Prostate gland (tissue), 2 donors: ENCODE measurements around the gene METTL27. TPM values are rescaled to one million over a fixed set of nuclear protein-coding genes. Genes with fewer than 3 reads are reported as not detected.
"Not testable (repeated sequence)": the region's sequence is repeated elsewhere in the genome, so short reads cannot be mapped to it uniquely, and the experiment has no call there.

ENCODE experiments used
- DNase-seq: peaks from one replicate; pipeline ENCODE4 v3.0.0-alpha.2; 2019; ENCODE audit warnings: low spot score
- H3K27ac ChIP-seq, 2 donors: fragments of 200-600 bp; sonication (generic); 2 replicates each; pipeline ENCODE4 v1.5.1; 2017 to 2019
- H3K27me3 ChIP-seq: fragments of 200-600 bp; sonication (generic); replicated peaks from 2 replicates; pipeline ENCODE4 v1.5.1; 2019; ENCODE audit not compliant: insufficient read depth
- H3K36me3 ChIP-seq, 2 donors: fragments of 200-600 bp; sonication (generic); 1 replicate in 1 of 2; 2 replicates in 1 of 2; pipeline versions ENCODE4 v1.5.1 to v1.8.1; 2017 to 2019
- H3K4me1 ChIP-seq: fragments of 200-600 bp; sonication (generic); replicated peaks from 2 replicates; pipeline ENCODE4 v1.5.1; 2019
- H3K4me3 ChIP-seq, 2 donors: fragments of 200-600 bp; sonication (generic); 2 replicates each; pipeline ENCODE4 v1.5.1; 2017 to 2019
- H3K9me3 ChIP-seq: fragments of 200-600 bp; sonication (generic); 2 replicates; pipeline ENCODE4 v1.5.1; 2017
- CTCF ChIP-seq, 4 experiments: fragments of 200-600 bp in 2 of 4; fragments of 450-650 bp in 2 of 4; sonication (generic) in 2 of 4; IDR thresholded peaks; 1 replicate in 3 of 4; 2 replicates in 1 of 4; pipeline ENCODE4 v1.5.1; 2016 to 2019; ENCODE audit warnings: antibody characterized with exemption in 4 of 4, mild to moderate bottlenecking in 2 of 4, moderate library complexity in 2 of 4
- POLR2A ChIP-seq: fragments of 450-650 bp; IDR thresholded peaks from one replicate; pipeline ENCODE4 v1.6.1; 2016; ENCODE audit warnings: antibody characterized with exemption, mild to moderate bottlenecking
- POLR2AphosphoS5 ChIP-seq: sonication (generic); formaldehyde crosslinking; IDR thresholded peaks from one replicate; pipeline ENCODE4 v1.6.1; 2017; ENCODE audit warnings: antibody characterized with exemption
- WGBS: methylation state at CpG from one replicate; pipeline ENCODE4 v1.1.5; 2018; 5-methylcytosine and 5-hydroxymethylcytosine counted together
- intact Hi-C: fragments of 100-400 bp; cut with DNase I; formaldehyde crosslinking; loops from one replicate; pipeline ENCODE4 v1.14.2; 2022
- total RNA-seq, 2 donors: library from RNA; depleted of rRNA; stranded (reverse); fragments of >200 nt; gene quantifications; one replicate each; pipeline ENCODE4 v1.1.0, GENCODE V29; 2016

METTL27 gene
- total RNA-seq, 2 donors from 2014 or later, result 5.9 to 19.8 TPM

- H3K9me3 ChIP-seq, result no peaks in the 10 kb centered on the region
- H3K27me3 ChIP-seq, result no peaks in the 10 kb centered on the region
- WGBS, result 75% methylated on average over 7 of the region's 7 CpGs
- DNase-seq, result no peak
- intact Hi-C loops, result no loop called here
- no peaks in the 10 kb centered on the region for H3K36me3 ChIP-seq
- no peak for TF ChIP-seq POLR2AphosphoS5
- TF ChIP-seq POLR2A, result no peak
- no peak for TF ChIP-seq CTCF (IDR thresholded peaks at IDR 0.05)
- H3K4me3 ChIP-seq, result no peak overlapping the region
- peak overlapping the region in 1 of 2 donors; percentile 12 for H3K27ac ChIP-seq
- H3K4me1 ChIP-seq, result peaks cover 5% of the 10 kb centered on the region
Observed at GRCh38 chr7:73839290-73839689, 3.0 kb downstream of the METTL27 start.

GRCh38 chr7:73838642-73839041 is 3.7 kb downstream of the METTL27 start:
- intact Hi-C loops, result no loop called here
- Histone ChIP-seq H3K27me3 (no peaks in the 10 kb centered on the region), H3K36me3 (no peaks in the 10 kb centered on the region), H3K9me3 (no peaks in the 10 kb centered on the region), H3K4me3 (no peak overlapping the region), H3K27ac (peak overlapping the region in 1 of 2 donors; percentile 12), H3K4me1 (peaks cover 5% of the 10 kb centered on the region)
- WGBS, result 32% methylated on average over 6 of the region's 6 CpGs
- DNase-seq, result peak; percentile 47
- no peak for TF ChIP-seq POLR2A
- TF ChIP-seq POLR2AphosphoS5, result peak; percentile 22

GRCh38 chr7:73837167-73837566 is 5.1 kb downstream of the METTL27 start:
- intact Hi-C loops, DNase-seq, H3K4me3 ChIP-seq, H3K27ac ChIP-seq, H3K36me3 ChIP-seq, H3K9me3 ChIP-seq, H3K4me1 ChIP-seq, H3K27me3 ChIP-seq: not testable (repeated sequence)

GRCh38 chr7:73834626-73835191 is 7.6 kb downstream of the METTL27 start:
- peaks cover 9% of the 10 kb centered on the region for H3K4me1 ChIP-seq
- H3K27me3 ChIP-seq, result no peaks in the 10 kb centered on the region
- WGBS, result 91% methylated on average over 11 of the region's 11 CpGs
- H3K4me3 ChIP-seq, result no peak overlapping the region
- no peaks in the 10 kb centered on the region for H3K9me3 ChIP-seq
- no peaks in the 10 kb centered on the region for H3K36me3 ChIP-seq
- TF ChIP-seq POLR2A, result no peak
- no peak for TF ChIP-seq POLR2AphosphoS5
- no peak for TF ChIP-seq CTCF (IDR thresholded peaks at IDR 0.05)
- no peak overlapping the region for H3K27ac ChIP-seq
- intact Hi-C loops, result no loop called here
- DNase-seq, result no peak

- H3K27ac ChIP-seq, result peak overlapping the region; percentile 90 to 95
- no peaks in the 10 kb centered on the region for H3K27me3 ChIP-seq
- peaks cover 22% of the 10 kb centered on the region for H3K4me1 ChIP-seq
- TF ChIP-seq POLR2A (no peak), CTCF (IDR thresholded peaks at IDR 0.05) (no peak), POLR2AphosphoS5 (no peak)
- 60% methylated on average over 13 of the region's 13 CpGs for WGBS
- H3K36me3 ChIP-seq, result no peaks in the 10 kb centered on the region
- intact Hi-C loops, result no loop called here
- no peaks in the 10 kb centered on the region for H3K9me3 ChIP-seq
- DNase-seq, result peak; percentile 52
- H3K4me3 ChIP-seq, result peak overlapping the region; percentile 49 to 61
Observed at GRCh38 chr7:73833251-73833919, 8.9 kb downstream of the METTL27 start.

- TF ChIP-seq CTCF (IDR thresholded peaks at IDR 0.05), result no peak
- TF ChIP-seq POLR2AphosphoS5, result no peak
- TF ChIP-seq POLR2A, result no peak
- Histone ChIP-seq H3K4me1 (peaks cover 24% of the 10 kb centered on the region), H3K27ac (peak overlapping the region; percentile 90 to 95), H3K9me3 (no peaks in the 10 kb centered on the region), H3K36me3 (no peaks in the 10 kb centered on the region), H3K27me3 (no peaks in the 10 kb centered on the region), H3K4me3 (peak overlapping the region; percentile 49 to 61)
- intact Hi-C loops, result no loop called here
- 48% methylated on average over 13 of the region's 13 CpGs for WGBS
- DNase-seq, result no peak
Observed at GRCh38 chr7:73832806-73833205, 9.5 kb downstream of the METTL27 start.
